Epithelial cell of proximal tubule (primary cell): ENCODE measurements around the gene PTPRN2. TPM values are rescaled to one million over a fixed set of nuclear protein-coding genes. Genes with fewer than 3 reads are reported as not detected.

Source experiments
- DNase-seq: peaks from one replicate; pipeline ENCODE4 v3.0.0-alpha.2; 2011; ENCODE audit warnings: low read depth
- H3K4me3 ChIP-seq: 2 replicates; pipeline ENCODE4 v1.5.1; 2011; ENCODE audit warnings: low read depth, mild to moderate bottlenecking, low read length
- CTCF ChIP-seq: conservative IDR thresholded peaks from 2 replicates; pipeline ENCODE4 v1.5.1; 2012; ENCODE audit warnings: low read depth, mild to moderate bottlenecking, low read length
- total RNA-seq: library from RNA; depleted of rRNA; stranded (reverse); fragments of >200 nt; gene quantifications from 2 replicates; pipeline ENCODE4 v1.2.3, GENCODE V29; 2015

The PTPRN2 gene
- total RNA-seq, 1 donor from 2014 or later = 2.8 TPM

- H3K4me3 ChIP-seq = no peak overlapping the region
- no peak for TF ChIP-seq CTCF
- no peak for DNase-seq
Observed at GRCh38 chr7:157787275-157787701, 800.3 kb downstream of the PTPRN2 start.

GRCh38 chr7:157786375-157787274 is 801.0 kb downstream of the PTPRN2 start:
- TF ChIP-seq CTCF = no peak
- H3K4me3 ChIP-seq = no peak overlapping the region
- no peak for DNase-seq

- H3K4me3 ChIP-seq = no peak overlapping the region
- no peak for TF ChIP-seq CTCF
- DNase-seq = no peak
Observed at GRCh38 chr7:157785486-157786186, 802.0 kb downstream of the PTPRN2 start.

GRCh38 chr7:157784979-157785441 is 802.6 kb downstream of the PTPRN2 start:
- TF ChIP-seq CTCF = no peak
- no peak overlapping the region for H3K4me3 ChIP-seq
- DNase-seq = no peak

- TF ChIP-seq CTCF = no peak
Observed at GRCh38 chr7:157784041-157784835, 803.4 kb downstream of the PTPRN2 start.

GRCh38 chr7:157782041-157782440 is 805.6 kb downstream of the PTPRN2 start:
- no peak overlapping the region for H3K4me3 ChIP-seq
- no peak for DNase-seq
- no peak for TF ChIP-seq CTCF

More at GRCh38 chr7:157784041-157784835, 803.4 kb downstream of the PTPRN2 start:
- DNase-seq = no peak
- H3K4me3 ChIP-seq = no peak overlapping the region
